ENCODE data around the gene AK4.

Gene AK4

DNA sequence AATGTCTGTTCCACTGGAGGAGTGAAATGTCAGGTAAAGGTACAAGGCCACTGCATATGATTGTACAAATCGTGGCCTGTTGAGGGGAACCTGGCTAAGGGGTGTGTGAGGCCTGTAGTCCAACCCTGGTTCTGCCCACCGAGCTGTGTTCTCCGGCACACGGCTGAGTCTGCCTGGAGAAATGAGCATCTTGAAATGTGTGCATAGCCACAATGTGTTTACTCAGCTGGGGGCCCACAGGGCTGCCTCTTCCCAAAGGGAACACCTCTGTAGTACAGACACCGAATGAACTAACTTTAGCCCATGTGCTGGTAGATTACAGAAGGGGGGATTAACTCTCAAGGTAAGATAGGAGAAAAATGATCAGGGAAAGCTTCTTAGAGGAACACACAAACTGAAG is 30.2 kb downstream of the AK4 start:
- FAIRE-seq: no peak

DNA sequence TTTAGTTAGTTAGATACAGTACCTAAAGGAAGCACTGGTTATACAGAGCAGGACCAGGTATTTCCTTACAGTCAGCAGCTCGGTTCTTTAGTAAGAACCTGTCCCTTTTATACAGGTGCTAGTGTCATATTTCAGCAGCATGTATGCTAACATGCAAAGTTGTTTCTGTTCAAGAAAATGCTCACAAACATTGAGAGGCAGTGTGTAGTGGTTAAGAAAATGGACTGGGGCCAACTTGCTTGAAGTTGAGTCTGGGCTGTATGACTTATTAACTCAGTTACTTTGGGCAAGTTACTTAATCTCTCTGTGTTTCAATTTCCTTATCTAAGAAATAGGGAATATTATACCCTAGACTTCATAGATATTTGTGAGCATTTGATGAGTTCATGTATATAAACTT is 31.1 kb downstream of the AK4 start:
- no peak for FAIRE-seq

DNA sequence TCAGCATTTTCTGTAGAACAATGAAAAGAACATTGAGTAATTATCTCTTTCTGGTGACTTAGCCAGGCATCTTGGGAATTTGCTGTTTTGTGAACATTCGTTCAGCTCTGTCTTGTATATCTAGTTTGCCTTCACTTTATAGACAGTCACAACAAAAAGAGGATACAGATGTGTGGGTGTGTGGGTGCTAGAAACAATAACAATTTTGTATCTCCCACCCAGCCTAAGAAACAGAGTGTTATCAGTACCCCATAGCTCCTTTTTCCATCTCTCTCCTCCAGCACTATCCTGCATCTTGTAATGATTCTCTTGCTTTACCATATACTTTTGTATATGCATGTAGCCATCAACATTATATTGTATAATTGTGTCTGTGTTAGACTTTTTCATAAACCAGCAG is 33.0 kb downstream of the AK4 start:
- FAIRE-seq: no peak

DNA sequence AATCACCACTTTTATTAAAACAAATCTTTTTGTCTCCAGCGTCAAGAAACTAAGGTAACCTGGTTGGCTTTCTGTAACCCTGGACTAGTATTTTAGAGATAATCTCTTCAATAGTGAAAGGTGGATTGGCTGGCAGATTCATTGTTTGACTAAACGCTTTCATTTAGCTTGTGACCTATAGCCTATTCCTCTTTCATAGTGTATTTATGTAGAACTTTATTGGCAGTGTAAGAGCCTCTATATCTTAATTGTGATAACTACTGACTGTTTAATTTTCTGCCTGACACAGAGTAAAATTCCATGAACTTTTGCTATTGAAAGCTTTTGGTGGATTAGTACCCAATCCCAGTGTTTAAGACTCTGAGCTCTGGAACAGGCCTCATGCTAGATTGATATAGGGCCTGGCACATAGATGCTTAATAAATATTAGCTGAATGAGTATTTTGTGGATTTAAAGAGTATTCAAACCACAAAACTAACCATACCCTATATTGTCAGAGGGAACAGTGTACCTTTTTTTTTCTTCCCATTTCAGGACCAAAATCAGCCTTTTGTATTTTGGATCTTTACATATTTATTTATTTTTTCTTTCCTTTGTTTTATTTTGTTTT is 34.8 kb downstream of the AK4 start:
- FAIRE-seq: no peak

DNA sequence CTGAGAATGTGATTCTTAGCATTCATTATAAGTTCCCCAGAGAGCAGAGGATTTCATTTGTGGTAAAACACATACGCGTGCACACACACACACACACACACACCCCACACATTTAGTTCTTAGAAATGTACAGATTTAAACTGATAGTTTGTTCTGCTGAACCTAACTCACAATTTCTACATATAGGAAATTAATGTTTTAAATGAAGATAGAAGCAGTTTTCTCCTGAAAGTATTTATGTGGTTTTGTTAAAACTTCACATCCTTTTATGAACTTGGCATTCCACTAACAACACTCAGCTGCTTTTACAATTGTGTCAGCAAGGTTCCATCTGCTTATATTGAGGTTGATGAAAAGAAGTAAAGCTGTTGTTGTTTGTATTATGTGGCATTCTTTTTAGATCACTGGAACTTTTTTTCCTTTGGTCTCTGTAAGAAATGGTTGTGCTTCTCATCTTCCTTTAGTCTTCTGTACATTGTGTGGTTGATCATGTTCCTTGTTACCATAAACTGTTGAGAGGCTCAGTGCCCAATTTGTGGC is 41.6 kb downstream of the AK4 start:
- no peak for FAIRE-seq

DNA sequence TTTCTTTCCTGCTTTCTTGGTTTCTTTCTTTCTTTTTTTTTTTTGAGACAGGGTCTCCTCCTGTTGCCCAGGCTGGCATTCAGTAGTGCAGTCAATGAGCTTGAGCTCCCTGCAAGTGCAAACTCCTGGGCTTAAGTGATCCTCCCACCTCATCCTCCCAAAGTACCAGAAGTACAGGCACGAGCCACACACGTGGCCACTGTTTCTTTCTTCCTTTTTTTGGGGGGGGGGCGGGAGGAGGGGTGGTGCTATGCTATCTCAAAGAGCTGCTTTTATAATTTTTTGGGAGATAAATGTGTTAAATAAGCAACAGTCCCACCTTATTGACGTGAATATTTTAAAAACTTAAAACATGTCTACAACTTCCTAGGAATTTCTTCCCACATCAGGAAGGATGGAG is 42.2 kb downstream of the AK4 start:
- no peak for FAIRE-seq

DNA sequence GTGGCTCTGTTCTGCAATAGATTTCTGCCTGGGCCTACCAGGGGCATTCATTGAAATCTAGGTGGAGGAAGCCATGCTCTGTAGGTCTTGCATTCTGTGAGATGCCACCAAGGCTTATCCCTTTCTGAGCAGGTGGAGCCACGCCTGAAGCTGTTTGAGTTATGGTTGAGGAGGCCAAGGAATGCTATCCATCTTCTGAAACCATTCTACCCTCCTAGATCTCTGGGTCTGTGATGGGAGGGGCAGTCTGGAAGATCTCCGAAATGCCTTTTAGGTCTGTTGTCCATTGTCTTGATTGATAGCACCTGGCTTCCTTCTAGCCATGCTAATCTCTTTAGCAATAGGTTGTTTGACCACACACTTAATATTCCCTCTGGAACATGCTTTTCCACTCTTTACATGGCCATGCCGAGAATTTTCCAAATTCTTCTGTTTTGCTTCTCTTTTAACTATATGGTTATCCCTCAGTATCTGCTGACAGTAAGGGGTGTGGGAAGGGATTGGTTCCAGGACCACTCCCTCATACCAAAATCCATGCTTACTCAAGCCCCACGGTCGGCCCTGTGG is 45.2 kb downstream of the AK4 start:
- no peak for FAIRE-seq

DNA sequence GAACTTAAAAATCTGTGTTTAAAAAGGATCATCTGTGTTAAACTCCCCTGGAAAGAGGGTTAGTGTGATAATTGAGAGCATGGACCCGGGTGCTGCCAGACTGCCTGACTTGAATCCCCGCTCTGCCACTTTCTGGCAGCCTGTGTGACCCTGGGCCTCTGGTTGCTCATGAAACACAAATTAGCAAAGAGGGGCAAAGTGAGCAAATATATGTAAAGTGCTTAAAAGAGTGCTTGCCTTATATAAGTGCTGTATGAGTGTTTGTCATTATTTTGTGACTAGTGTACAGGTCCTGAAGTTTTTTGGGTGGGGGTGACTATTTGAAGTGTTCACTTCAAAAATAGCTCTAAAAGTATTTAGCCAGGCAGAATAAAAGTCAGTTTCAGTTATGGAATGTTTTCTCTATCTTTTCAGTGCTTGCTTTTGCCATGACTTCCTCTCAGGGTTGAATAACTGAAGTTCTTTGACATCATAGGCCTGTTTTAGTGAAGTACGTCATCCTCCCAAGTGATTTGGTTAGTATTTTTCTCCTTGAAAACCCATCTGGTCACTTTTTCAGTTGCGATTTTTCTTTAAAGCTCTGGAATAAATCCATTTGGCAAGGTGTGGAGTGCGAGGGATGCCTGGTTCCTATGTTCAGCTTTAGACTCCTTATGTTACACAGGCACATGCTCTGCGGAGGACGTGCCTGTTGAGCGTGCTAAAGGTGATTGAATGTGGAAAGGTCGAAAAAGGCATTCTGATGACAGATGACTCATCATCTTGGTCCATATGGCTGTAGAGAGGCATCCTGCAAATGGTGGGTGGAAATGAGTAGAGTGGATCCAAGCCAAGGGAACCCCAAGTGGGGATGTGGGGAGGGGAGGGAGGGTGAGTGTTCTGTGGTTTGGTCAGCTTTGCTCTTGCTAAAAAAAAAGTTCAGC is 47.8 kb downstream of the AK4 start:
- FAIRE-seq: no peak

DNA sequence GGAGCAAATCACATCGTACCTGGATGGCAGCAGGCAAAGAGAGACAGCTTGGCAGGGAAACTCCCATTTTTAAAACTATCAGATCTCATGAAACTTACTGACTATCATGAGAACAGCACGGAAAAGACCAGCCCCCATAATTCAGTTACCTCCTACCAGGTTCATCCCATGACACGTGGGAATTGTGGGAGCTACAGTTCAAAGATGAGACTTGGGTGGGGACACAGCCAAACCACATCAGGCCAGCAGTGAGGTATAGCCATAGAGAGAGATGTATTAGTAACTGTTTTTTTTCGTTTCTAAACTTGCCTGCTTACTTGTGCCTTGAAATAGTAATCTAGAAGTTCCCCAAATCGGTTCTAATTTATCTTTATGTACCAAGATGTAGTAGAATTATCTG is 48.9 kb downstream of the AK4 start:
- FAIRE-seq: no peak

DNA sequence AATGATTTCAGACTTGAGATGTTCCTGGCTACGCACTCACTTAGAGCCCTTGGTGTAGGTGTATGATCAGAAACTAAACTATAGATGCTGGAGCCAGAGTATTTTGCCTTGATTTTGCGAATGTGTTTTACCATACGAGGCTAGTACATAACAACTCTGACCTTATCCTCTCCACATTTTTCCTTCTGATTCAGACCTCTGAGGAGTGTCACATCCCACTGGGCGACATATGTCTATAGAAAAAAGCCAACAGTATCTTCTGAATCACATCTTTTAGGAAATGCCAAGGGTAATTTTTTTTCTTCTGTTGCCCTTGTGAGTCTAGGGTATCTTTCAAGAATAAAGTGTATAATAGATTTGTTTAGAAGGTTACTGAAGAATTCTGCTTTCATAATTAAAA is 49.6 kb downstream of the AK4 start:
- no peak for FAIRE-seq

DNA sequence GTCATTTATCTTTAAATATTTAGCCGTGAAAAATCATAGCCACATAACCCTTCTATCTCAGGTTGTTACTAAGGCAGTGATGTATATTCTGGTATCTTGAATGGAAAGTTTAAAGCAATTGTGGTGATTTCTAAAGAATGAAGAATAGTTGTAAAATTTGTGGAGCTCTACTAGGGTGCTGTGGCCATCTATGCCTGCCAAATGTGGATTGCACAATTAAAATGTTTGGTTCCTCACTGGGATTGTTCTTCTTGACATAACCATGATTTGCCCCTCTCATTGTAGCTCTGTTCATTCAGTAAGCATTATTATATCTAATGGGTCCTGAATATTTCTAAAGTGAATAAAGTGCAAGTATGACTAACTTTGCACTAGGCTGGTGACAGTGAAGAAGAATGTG is 50.1 kb downstream of the AK4 start:
- FAIRE-seq: no peak

DNA sequence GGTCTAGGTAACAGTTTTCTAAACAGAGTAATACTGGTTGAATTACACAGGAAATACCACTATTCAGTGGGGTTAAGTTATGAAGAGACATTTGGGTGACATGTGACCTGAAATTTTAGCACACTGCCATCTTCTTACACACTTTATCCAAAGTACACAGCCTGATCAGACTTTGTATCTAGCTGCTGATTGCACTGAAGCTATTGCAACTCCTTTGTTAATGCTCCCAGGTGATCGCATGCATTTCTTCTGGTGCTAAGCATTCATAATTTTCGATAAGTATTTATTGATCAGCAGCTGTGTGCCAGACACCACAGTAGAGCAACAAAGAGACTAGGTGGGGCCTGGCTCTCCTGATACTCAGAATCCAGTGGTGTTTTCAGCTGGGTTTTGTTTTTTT is 52.4 kb downstream of the AK4 start:
- no peak for FAIRE-seq

DNA sequence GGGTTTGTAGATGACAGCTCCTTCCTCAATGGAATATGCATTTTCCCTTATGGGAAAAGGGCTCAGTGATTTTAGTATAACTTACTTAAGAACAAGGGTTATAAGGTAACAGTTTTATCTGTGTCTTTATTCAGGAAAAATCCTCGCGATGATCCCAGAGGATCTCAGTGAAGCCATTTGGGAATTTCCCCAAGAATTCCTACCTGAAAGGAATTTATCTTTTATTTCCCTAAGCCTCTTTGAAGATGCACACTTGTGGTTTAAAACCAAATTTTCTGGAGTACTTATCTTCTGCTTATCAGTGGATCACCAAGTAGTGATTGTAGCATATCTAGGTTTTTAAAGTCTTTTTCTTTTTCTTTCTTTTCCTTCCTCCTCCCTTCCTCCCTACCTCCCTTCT is 58.8 kb downstream of the AK4 start:
- FAIRE-seq: no peak

DNA sequence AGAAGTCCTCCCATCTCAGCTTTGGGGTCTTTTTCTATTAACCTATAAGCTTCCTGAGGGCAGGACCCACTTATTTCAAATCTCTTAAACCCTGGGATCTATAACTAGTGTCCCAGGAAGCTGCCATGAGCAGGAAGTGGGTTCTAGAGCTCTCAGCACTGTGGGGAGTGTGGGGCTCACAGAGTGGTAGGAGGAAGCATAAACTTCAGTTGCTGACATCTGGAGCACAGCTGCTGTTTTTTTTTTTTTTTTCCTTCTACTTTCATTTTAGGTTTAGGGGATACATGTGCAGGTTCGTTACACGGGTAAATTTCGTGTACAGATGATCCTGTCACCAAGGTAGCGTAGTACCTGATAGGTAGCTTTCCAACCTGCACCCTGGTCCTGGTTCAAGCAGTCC is 59.3 kb downstream of the AK4 start:
- no peak for FAIRE-seq

DNA sequence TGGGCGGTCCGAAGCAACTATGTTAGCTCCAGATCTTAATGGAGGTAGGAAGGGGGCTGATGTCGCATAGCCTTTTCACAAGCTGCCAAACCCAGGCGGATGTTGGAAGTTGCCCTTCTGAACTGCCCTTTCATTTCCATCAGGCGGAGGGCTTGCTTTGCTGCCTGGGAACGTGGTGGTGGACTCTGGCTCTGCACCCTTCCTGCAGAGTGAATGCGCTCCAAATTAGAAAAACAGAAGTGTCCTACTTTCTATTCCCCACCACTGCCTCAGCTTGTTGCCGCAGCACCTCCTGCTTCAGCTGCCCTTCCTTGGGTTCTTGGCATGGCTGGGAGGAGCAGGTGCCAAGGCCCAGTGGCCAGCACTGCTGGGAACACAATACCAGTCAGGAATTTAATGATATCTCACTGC is 60.6 kb downstream of the AK4 start:
- FAIRE-seq: no peak

DNA sequence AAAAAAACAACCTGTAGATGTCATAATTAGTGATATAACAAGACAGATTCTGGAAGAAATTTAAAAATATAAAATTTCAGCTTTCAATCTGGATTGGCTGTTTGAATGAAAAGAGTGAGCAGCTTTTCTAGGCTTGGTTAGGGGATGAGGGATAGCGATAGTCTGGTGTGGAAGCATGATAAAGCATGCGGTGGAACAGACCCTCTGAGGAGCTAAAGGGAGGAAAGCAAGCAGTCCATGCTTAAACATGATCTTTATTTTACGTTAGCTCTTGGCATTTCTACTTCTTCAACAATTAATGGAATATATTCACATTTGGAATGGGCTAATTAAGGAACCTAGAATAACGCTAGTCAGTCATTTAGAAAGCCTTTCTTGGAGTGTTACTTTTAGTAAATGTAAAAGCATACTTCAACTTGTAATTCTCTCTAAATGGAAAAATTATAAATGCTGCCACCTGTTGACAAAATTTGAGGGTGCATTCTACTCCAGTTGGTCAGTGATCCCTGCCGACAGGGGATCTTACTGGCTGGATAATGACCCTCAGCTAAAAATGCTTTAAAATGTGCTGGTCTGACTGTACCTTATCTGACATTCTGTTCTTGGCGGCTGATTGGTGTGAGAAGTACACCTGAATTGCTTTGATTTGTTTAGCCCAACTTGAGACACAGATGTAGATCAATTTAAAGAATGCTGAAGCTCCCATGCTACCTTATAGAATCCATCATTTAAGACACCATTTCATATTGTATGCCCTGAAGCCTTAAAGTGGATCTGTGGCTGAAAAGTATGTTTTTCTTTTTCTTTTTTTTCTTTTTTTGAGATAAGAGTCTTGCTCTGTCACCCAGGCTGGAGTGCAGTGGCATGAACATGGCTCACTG is 61.2 kb downstream of the AK4 start:
- peak; percentile 77 for FAIRE-seq

DNA sequence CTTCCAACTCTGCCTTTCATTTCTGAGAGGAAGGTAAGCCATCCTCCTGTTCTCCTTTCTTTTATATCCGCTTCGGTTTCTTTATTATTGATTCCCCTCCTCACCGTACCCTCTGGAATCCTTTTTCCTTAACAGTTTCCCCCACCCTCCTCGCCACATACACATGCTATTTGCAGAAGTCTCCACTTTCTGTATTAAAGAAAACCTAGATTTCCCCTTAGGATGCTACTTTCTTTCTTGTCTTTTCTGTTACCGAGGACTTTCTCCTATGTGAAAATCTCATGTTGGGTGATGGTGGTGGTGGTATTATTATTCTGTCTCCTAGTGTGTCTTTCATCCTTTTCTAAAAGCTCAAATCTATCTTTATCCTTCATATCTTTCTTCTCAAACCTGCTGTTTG is 62.3 kb downstream of the AK4 start:
- FAIRE-seq: no peak

DNA sequence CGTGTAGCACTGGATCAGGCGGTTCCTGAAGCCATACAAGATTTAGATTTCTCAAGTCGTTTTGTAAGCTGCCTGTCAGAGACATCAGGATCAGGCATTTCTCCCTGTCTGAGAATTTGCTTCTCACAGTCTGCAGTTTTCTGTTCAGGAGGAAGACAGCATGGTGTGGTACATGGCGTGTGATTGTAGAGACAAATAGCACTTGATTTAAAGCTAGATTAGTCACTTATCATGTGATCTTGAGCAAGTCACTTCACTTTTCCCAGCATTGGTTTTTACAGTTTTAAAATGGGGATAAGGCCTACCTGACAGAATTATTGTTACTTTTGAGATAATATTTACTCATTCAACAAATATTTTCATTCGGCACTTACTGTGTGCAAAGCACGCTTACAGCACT is 63.3 kb downstream of the AK4 start:
- FAIRE-seq: no peak

DNA sequence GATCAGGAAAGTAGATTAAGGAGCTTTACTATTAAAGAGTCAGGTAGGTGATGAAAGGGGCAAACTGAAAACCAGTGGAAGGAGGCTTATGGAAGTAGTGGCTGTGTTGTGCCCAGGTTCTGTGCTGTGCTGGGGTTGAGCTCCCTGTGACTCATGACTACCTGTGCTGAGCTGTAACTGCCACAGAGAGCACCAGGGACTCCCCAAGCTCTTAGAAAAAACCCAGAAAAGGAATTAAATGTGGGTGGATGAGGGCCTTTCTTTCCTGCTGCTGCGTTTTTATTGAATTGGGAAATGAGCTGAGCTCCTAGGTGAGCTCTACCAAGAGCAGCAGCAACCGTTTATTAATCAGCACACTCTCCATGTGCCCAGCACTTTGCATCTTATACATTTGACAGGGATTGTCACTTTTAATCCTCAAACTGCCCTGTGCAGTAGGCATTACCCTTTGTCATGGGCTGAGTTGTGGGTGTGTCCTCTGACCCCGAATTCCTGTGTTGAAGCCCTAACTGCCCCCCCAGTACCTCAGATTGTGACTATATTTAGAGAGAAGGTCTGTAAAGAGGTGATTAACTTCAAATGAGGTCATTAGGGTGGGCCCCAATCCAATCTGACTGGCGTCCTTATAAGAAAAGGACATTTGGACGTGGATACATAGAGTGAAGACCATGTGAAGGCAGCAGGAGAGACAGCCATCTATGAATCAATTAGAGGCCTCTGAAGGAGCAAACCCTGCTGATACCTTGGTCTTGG is 65.4 kb downstream of the AK4 start:
- FAIRE-seq: no peak

DNA sequence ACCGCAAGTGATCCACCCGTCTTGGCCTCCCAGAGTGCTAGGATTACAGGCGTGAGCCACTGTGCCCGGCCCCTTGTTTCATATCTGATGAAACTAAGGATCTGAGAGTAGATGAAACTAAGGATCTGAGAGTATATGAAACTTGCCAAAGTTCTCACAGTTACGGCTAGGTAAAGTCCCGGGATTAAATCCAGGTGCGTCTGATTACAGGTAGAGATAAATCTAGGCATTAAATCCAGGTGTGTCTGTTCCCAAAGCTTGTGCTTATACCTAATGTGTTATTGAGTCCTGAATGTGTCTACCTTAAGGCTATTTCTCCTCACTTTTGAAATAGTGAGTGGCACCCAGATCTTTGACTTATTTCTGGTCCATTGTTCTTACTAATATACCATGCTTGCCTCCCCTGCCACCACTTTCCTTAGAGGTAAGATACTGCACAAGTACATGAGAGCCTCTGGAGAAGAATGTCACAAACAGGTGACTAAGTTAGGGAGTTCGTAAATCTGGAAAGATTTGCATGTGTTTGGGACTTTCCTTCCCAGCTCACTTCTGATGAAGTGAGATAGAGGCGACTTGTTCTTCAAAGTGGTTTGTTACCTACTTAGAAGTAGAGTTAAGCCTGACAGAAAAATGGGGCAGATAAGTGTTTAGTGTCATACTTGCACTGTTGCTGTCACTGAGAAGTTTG is 66.5 kb downstream of the AK4 start:
- no peak for FAIRE-seq

DNA sequence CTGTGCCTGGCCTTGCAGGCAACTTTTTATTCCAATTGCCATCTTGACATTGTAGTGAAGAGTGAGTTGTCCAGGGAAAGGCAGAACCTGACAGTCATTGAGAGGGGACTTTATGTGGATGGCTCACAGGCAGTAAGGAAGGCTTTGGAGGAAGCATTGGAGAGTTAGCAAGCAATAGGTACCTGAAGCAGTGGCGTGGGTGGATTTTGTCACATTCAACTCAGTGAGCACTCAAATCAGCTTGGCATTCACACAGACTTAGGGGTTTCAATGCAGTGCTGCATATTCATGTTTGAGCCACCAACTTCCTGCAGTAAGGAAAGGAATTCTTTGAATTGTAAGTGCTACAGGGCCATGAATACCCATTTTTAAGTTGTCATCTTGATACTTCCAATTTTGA is 69.0 kb downstream of the AK4 start:
- FAIRE-seq: no peak
